ENCODE measurements around the gene HTR1D. TPM values are rescaled to one million over a fixed set of nuclear protein-coding genes. Genes with fewer than 3 reads are reported as not detected.
"Not testable (repeated sequence)": the region's sequence is repeated elsewhere in the genome, so short reads cannot be mapped to it uniquely, and the experiment has no call there.

The HTR1D gene
- polyA plus RNA-seq (ENCODE audit: insufficient read length in 4 of 4) = under 1 TPM; 0.14 to 0.48 (median 0.29) TPM

GRCh38 chr1:23217421-23218115, at the start of gene HTR1D:
Gene HTR1D (minus strand): TSS chr1:23217502. CDS start chr1:23194219, 23,283 bp downstream.
- no peak for DNase-seq (ENCODE audit: low read depth in 4 of 4, low spot score in 2 of 4)

GRCh38 chr1:23263380-23263887, 46.1 kb upstream of the HTR1D start:
- DNase-seq (ENCODE audit: low read depth in 4 of 4, low spot score in 2 of 4) = no peak

GRCh38 chr1:23258082-23258481, 40.8 kb upstream of the HTR1D start:
- not testable (repeated sequence) for DNase-seq (ENCODE audit: low read depth in 4 of 4, low spot score in 2 of 4)

- not testable (repeated sequence) for DNase-seq (ENCODE audit: low read depth in 4 of 4, low spot score in 2 of 4)
These were observed 40.1 kb upstream of the HTR1D start for GRCh38 chr1:23257371-23257770.

- DNase-seq (ENCODE audit: low read depth in 4 of 4, low spot score in 2 of 4) = no peak
These were observed 37.3 kb upstream of the HTR1D start for GRCh38 chr1:23254584-23254983.

GRCh38 chr1:23251812-23252211, 34.5 kb upstream of the HTR1D start:
- no peak for DNase-seq (ENCODE audit: low read depth in 4 of 4, low spot score in 2 of 4)

- peak in 1 of 4 donors; percentile 2 for DNase-seq (ENCODE audit: low read depth in 4 of 4, low spot score in 2 of 4)
These were observed 32.6 kb upstream of the HTR1D start for GRCh38 chr1:23249787-23250454.

GRCh38 chr1:23247276-23247675, 30.0 kb upstream of the HTR1D start:
- no peak for DNase-seq (ENCODE audit: low read depth in 4 of 4, low spot score in 2 of 4)

GRCh38 chr1:23246274-23246673, 29.0 kb upstream of the HTR1D start:
- DNase-seq (ENCODE audit: low read depth in 4 of 4, low spot score in 2 of 4) = no peak

GRCh38 chr1:23244256-23244761, 27.0 kb upstream of the HTR1D start:
- no peak for DNase-seq (ENCODE audit: low read depth in 4 of 4, low spot score in 2 of 4)

GRCh38 chr1:23242414-23242813, 25.1 kb upstream of the HTR1D start:
- DNase-seq (ENCODE audit: low read depth in 4 of 4, low spot score in 2 of 4) = no peak

GRCh38 chr1:23239638-23240295, 22.5 kb upstream of the HTR1D start:
- DNase-seq (ENCODE audit: low read depth in 4 of 4, low spot score in 2 of 4) = no peak

- DNase-seq (ENCODE audit: low read depth in 4 of 4, low spot score in 2 of 4) = no peak
These were observed 21.3 kb upstream of the HTR1D start for GRCh38 chr1:23238565-23238964.

- DNase-seq (ENCODE audit: low read depth in 4 of 4, low spot score in 2 of 4) = no peak
These were observed 20.2 kb upstream of the HTR1D start for GRCh38 chr1:23237508-23237907.

- DNase-seq (ENCODE audit: low read depth in 4 of 4, low spot score in 2 of 4) = no peak
These were observed 10.5 kb upstream of the HTR1D start for GRCh38 chr1:23227806-23228205.

- DNase-seq (ENCODE audit: low read depth in 4 of 4, low spot score in 2 of 4) = no peak
These were observed 7.7 kb upstream of the HTR1D start for GRCh38 chr1:23224739-23225648.

- not testable (repeated sequence) for DNase-seq (ENCODE audit: low read depth in 4 of 4, low spot score in 2 of 4)
These were observed 6.7 kb upstream of the HTR1D start for GRCh38 chr1:23223963-23224362.

GRCh38 chr1:23223490-23223951, 6.2 kb upstream of the HTR1D start:
- not testable (repeated sequence) for DNase-seq (ENCODE audit: low read depth in 4 of 4, low spot score in 2 of 4)

- no peak for DNase-seq (ENCODE audit: low read depth in 4 of 4, low spot score in 2 of 4)
These were observed 5.4 kb upstream of the HTR1D start for GRCh38 chr1:23222742-23223141.

- no peak for DNase-seq (ENCODE audit: low read depth in 4 of 4, low spot score in 2 of 4)
These were observed 5.0 kb upstream of the HTR1D start for GRCh38 chr1:23222331-23222730.

Data from left renal cortex interstitium (tissue), 4 donors.